Sigmoid colon (tissue), 7 donors: ENCODE measurements around the gene DMRTC2. TPM values are rescaled to one million over a fixed set of nuclear protein-coding genes. Genes with fewer than 3 reads are reported as not detected.
A peak's percentile ranks its signal among the peaks of the same experiment; 100 is the strongest.

Experiments
- DNase-seq: peaks from one replicate; pipeline ENCODE4 v3.0.0-alpha.2; 2019
- H3K27ac ChIP-seq, 4 donors: fragments of 200-600 bp; sonication (generic); one replicate each; pipeline ENCODE4 v1.5.1; 2016 to 2019; ENCODE audit warnings: mild to moderate bottlenecking in 1 of 4
- H3K27me3 ChIP-seq, 3 donors: fragments of 200-600 bp; sonication (generic); one replicate each; pipeline ENCODE4 v1.5.1; 2019; ENCODE audit warnings: mild to moderate bottlenecking in 1 of 3
- H3K36me3 ChIP-seq, 4 donors: fragments of 200-600 bp; sonication (generic); one replicate each; pipeline ENCODE4 v1.5.1; 2016 to 2019
- H3K4me1 ChIP-seq, 4 donors: fragments of 200-600 bp; sonication (generic); one replicate each; pipeline ENCODE4 v1.5.1; 2017 to 2019
- H3K4me3 ChIP-seq, 4 donors: fragments of 200-600 bp; sonication (generic); one replicate each; pipeline ENCODE4 v1.5.1; 2017 to 2019; ENCODE audit warnings: mild to moderate bottlenecking in 2 of 4, moderate library complexity in 1 of 4
- H3K9me3 ChIP-seq, 4 donors: fragments of 200-600 bp in 3 of 4; sonication (generic) in 3 of 4; one replicate each; pipeline versions ENCODE4 v1.5.1 to v1.6.1; 2013 to 2019
- CTCF ChIP-seq, 4 experiments: fragments of 450-650 bp in 3 of 4; fragments of 200-600 bp in 1 of 4; IDR thresholded peaks; one replicate each; pipeline ENCODE4 v1.5.1; 2016 to 2019; ENCODE audit warnings: antibody characterized with exemption in 4 of 4, mild to moderate bottlenecking in 3 of 4, moderate library complexity in 2 of 4
- EP300 ChIP-seq, 4 donors: sonication (generic); formaldehyde crosslinking; IDR thresholded peaks; one replicate each; pipeline ENCODE4 v1.6.1; 2017; ENCODE audit warnings: antibody characterized with exemption in 4 of 4
- POLR2A ChIP-seq, 2 donors: fragments of 450-650 bp; IDR thresholded peaks; one replicate each; pipeline ENCODE4 v1.6.1; 2016; ENCODE audit warnings: antibody characterized with exemption in 2 of 2, mild to moderate bottlenecking in 2 of 2, moderate library complexity in 2 of 2
- POLR2AphosphoS5 ChIP-seq, 4 donors: sonication (generic); formaldehyde crosslinking; IDR thresholded peaks; one replicate each; pipeline ENCODE4 v1.6.1; 2017; ENCODE audit warnings: antibody characterized with exemption in 4 of 4
- WGBS, 2 donors: extraction: QIAGEN DNeasy Blood & Tissue Kit; methylation state at CpG; one replicate each; pipeline ENCODE4 v1.1.7; 2013; 5-methylcytosine and 5-hydroxymethylcytosine counted together
- intact Hi-C: fragments of 100-400 bp; cut with DNase I; formaldehyde crosslinking; loops from one replicate; pipeline ENCODE4 v1.15.1; 2023
- polyA plus RNA-seq, 3 donors: library from polyadenylated mRNA; stranded (reverse); fragments of 200-250 nt; gene quantifications; one replicate each; pipeline ENCODE4 v1.2.3, GENCODE V29; 2013
- total RNA-seq, 4 donors: library from RNA; depleted of rRNA; stranded (reverse); fragments of >200 nt; gene quantifications; one replicate each; pipeline ENCODE4 v1.1.0, GENCODE V29; 2016
- donor health status: healthy with polysubstance abuse.
- donor health status: Bipolar disorder and iron deficiency.
- donor health status: healthy.

DMRTC2 gene
- total and polyA plus RNA-seq, 7 donors, result not detected

GRCh38 chr19:41816761-41817160, 28.1 kb upstream of the DMRTC2 start:
- Histone ChIP-seq H3K27ac (no peak overlapping the region), H3K36me3 (no peaks in the 10 kb centered on the region), H3K27me3 (peaks cover 0 to 5% (median 5%) of the 10 kb centered on the region in 3 donors), H3K9me3 (no peaks in the 10 kb centered on the region), H3K4me1 (no peaks in the 10 kb centered on the region), H3K4me3 (no peak overlapping the region)
- no peak for DNase-seq
- intact Hi-C loops, result no loop called here
- TF ChIP-seq POLR2A (IDR thresholded peaks at IDR 0.05), result no peak
- no peak for TF ChIP-seq CTCF (IDR thresholded peaks at IDR 0.05)
- no peak for TF ChIP-seq POLR2AphosphoS5 (IDR thresholded peaks at IDR 0.05)
- no peak for TF ChIP-seq EP300 (IDR thresholded peaks at IDR 0.05)
- 12 to 65% methylated on average over 2 of the region's 2 CpGs for WGBS, 2 donors

- no peaks in the 10 kb centered on the region for H3K36me3 ChIP-seq
- H3K4me1 ChIP-seq, result no peaks in the 10 kb centered on the region
- no peaks in the 10 kb centered on the region for H3K9me3 ChIP-seq
- 29 to 38% methylated on average over 12 of the region's 12 CpGs for WGBS, 2 donors
- H3K4me3 ChIP-seq, result no peak overlapping the region
- H3K27me3 ChIP-seq, result peaks cover 0 to 6% (median 5%) of the 10 kb centered on the region in 3 donors
- TF ChIP-seq CTCF (IDR thresholded peaks at IDR 0.05) (peak in 2 of 4 experiments; percentile 16 to 31), POLR2A (IDR thresholded peaks at IDR 0.05) (no peak), EP300 (IDR thresholded peaks at IDR 0.05) (no peak), POLR2AphosphoS5 (IDR thresholded peaks at IDR 0.05) (no peak)
- DNase-seq, result no peak
- intact Hi-C loops, result no loop called here
- no peak overlapping the region for H3K27ac ChIP-seq
Observed at GRCh38 chr19:41821003-41821735, 23.7 kb upstream of the DMRTC2 start.

- 65 to 69% methylated on average over 13 of the region's 13 CpGs for WGBS, 2 donors
- Histone ChIP-seq H3K36me3 (no peaks in the 10 kb centered on the region), H3K27me3 (peaks cover 0 to 58% (median 12%) of the 10 kb centered on the region in 3 donors), H3K4me3 (no peak overlapping the region), H3K4me1 (no peaks in the 10 kb centered on the region), H3K9me3 (no peaks in the 10 kb centered on the region), H3K27ac (no peak overlapping the region)
- no peak for DNase-seq
- intact Hi-C loops, result no loop called here
- TF ChIP-seq POLR2AphosphoS5 (IDR thresholded peaks at IDR 0.05) (no peak), EP300 (IDR thresholded peaks at IDR 0.05) (no peak), CTCF (IDR thresholded peaks at IDR 0.05) (no peak), POLR2A (IDR thresholded peaks at IDR 0.05) (no peak)
Observed at GRCh38 chr19:41837981-41838708, 6.7 kb upstream of the DMRTC2 start.

GRCh38 chr19:41839211-41839610, 5.6 kb upstream of the DMRTC2 start:
- no peak for DNase-seq
- Histone ChIP-seq H3K4me3 (no peak overlapping the region), H3K36me3 (no peaks in the 10 kb centered on the region), H3K4me1 (no peaks in the 10 kb centered on the region), H3K9me3 (no peaks in the 10 kb centered on the region), H3K27ac (no peak overlapping the region), H3K27me3 (peaks cover 0 to 58% (median 12%) of the 10 kb centered on the region in 3 donors)
- TF ChIP-seq EP300 (IDR thresholded peaks at IDR 0.05), result no peak
- no peak for TF ChIP-seq POLR2AphosphoS5 (IDR thresholded peaks at IDR 0.05)
- TF ChIP-seq CTCF (IDR thresholded peaks at IDR 0.05), result no peak
- TF ChIP-seq POLR2A (IDR thresholded peaks at IDR 0.05), result no peak
- 62 to 71% methylated on average over 2 of the region's 2 CpGs for WGBS, 2 donors
- intact Hi-C loops, result no loop called here
